GM21576 (cell line): ENCODE data around the gene CFAP77.

ENCODE experiments used
- ATAC-seq: cut with Tn5 transposase; IDR thresholded peaks from one replicate; pipeline ENCODE4 v1.9.1; 2021; ENCODE audit warnings: mild to moderate bottlenecking, moderate library complexity; ENCODE audit not compliant: unreplicated experiment

The CFAP77 gene

GRCh38 chr9:132590318-132591182 is 180.5 kb downstream of the CFAP77 start:
- no peak for ATAC-seq

- no peak for ATAC-seq
These were observed 181.2 kb downstream of the CFAP77 start for GRCh38 chr9:132591244-132591643.

GRCh38 chr9:132591751-132592314 is 181.8 kb downstream of the CFAP77 start:
- no peak for ATAC-seq

- no peak for ATAC-seq
These were observed 182.4 kb downstream of the CFAP77 start for GRCh38 chr9:132592451-132592850.

- no peak for ATAC-seq
These were observed 184.4 kb downstream of the CFAP77 start for GRCh38 chr9:132594412-132594811.

- ATAC-seq, result no peak
These were observed 185.3 kb downstream of the CFAP77 start for GRCh38 chr9:132595319-132595718.

- ATAC-seq, result no peak
These were observed 186.2 kb downstream of the CFAP77 start for GRCh38 chr9:132596200-132596599.

GRCh38 chr9:132597073-132597775 is 187.2 kb downstream of the CFAP77 start:
- ATAC-seq, result no peak

GRCh38 chr9:132600326-132600984 is 190.4 kb downstream of the CFAP77 start:
- ATAC-seq, result no peak

GRCh38 chr9:132602207-132602606 is 192.2 kb downstream of the CFAP77 start:
- ATAC-seq, result no peak

GRCh38 chr9:132605387-132605786 is 195.4 kb downstream of the CFAP77 start:
- no peak for ATAC-seq

- ATAC-seq, result no peak
These were observed 196.1 kb downstream of the CFAP77 start for GRCh38 chr9:132606066-132606465.

- ATAC-seq, result no peak
These were observed 199.2 kb downstream of the CFAP77 start for GRCh38 chr9:132609184-132609583.

GRCh38 chr9:132609829-132610228 is 199.8 kb downstream of the CFAP77 start:
- no peak for ATAC-seq

- ATAC-seq, result no peak
These were observed 200.7 kb downstream of the CFAP77 start for GRCh38 chr9:132610661-132611060.

- ATAC-seq, result no peak
These were observed 204.3 kb downstream of the CFAP77 start for GRCh38 chr9:132614324-132614723.

- no peak for ATAC-seq
These were observed 205.8 kb downstream of the CFAP77 start for GRCh38 chr9:132615774-132616173.

GRCh38 chr9:132616725-132617124 is 206.7 kb downstream of the CFAP77 start:
- no peak for ATAC-seq

- ATAC-seq, result no peak
These were observed 212.1 kb downstream of the CFAP77 start for GRCh38 chr9:132622159-132622558.
